PFSK-1 (cell line): ENCODE measurements around the gene TM4SF20. TPM values are rescaled to one million over a fixed set of nuclear protein-coding genes. Genes with fewer than 3 reads are reported as not detected.

Experiments
- FOXP2 ChIP-seq: optimal IDR thresholded peaks from 2 replicates; pipeline ENCODE3; 2011; ENCODE audit warnings: borderline replicate concordance, control low read depth, inconsistent platforms; ENCODE audit not compliant: insufficient read depth; ENCODE audit errors: extremely low read length, extremely low read depth
- POLR2AphosphoS5 ChIP-seq: IDR thresholded peaks from 2 replicates; pipeline ENCODE4 v1.6.1; 2012; ENCODE audit warnings: low read depth, mild to moderate bottlenecking, control low read depth, low read length, moderate library complexity
- REST ChIP-seq, 2 experiments: IDR thresholded peaks; 2 replicates each; pipeline versions ENCODE4 v1.6.1 to v1.8.0; 2011 to 2012; ENCODE audit warnings: low read depth in 2 of 2, low read length in 2 of 2, control low read depth in 1 of 2, inconsistent platforms in 1 of 2, mild to moderate bottlenecking in 1 of 2, moderate library complexity in 1 of 2; ENCODE audit not compliant: insufficient read depth in 1 of 2
- SIN3A ChIP-seq: IDR thresholded peaks from 2 replicates; pipeline ENCODE4 v1.6.1; 2012; ENCODE audit warnings: mild to moderate bottlenecking, low read length, moderate library complexity, borderline replicate concordance; ENCODE audit not compliant: insufficient read depth
- TAF1 ChIP-seq: IDR thresholded peaks from 2 replicates; pipeline ENCODE4 v1.6.1; 2012; ENCODE audit warnings: low read length, control low read depth, borderline replicate concordance; ENCODE audit not compliant: insufficient read depth
- polyA plus RNA-seq: library from polyadenylated mRNA; unstranded; fragments of >200 nt; gene quantifications from one replicate; pipeline ENCODE4 v1.2.1, GENCODE V29; 2012; ENCODE audit warnings: low read depth, missing spikeins; ENCODE audit not compliant: insufficient read length

The TM4SF20 gene
- not detected for polyA plus RNA-seq

GRCh38 chr2:227379095-227379494 is at the start of gene TM4SF20:
TSS of gene TM4SF20 (minus strand) at chr2:227379306. CDS start at chr2:227379268, 38 bp downstream.
- TF ChIP-seq FOXP2 (no peak), REST (IDR thresholded peaks at IDR 0.05; ENCODE audit: insufficient read depth in 1 of 2, low read depth in 2 of 2, low read length in 2 of 2) (no peak), POLR2AphosphoS5 (no peak), SIN3A (no peak)

GRCh38 chr2:227428731-227429285 is 49.7 kb upstream of the TM4SF20 start:
- TF ChIP-seq REST (IDR thresholded peaks at IDR 0.05; ENCODE audit: insufficient read depth in 1 of 2, low read depth in 2 of 2, low read length in 2 of 2) (no peak), POLR2AphosphoS5 (no peak), FOXP2 (no peak), TAF1 (no peak), SIN3A (no peak)

- TF ChIP-seq REST (IDR thresholded peaks at IDR 0.05; ENCODE audit: insufficient read depth in 1 of 2, low read depth in 2 of 2, low read length in 2 of 2), result no peak
- no peak for TF ChIP-seq TAF1
- TF ChIP-seq POLR2AphosphoS5, result no peak
Measured at GRCh38 chr2:227423656-227424499, 44.8 kb upstream of the TM4SF20 start.

GRCh38 chr2:227420087-227421052 is 41.3 kb upstream of the TM4SF20 start:
- no peak for TF ChIP-seq FOXP2
- TF ChIP-seq SIN3A, result no peak
- TF ChIP-seq TAF1, result no peak
- TF ChIP-seq POLR2AphosphoS5, result no peak
- no peak for TF ChIP-seq REST (IDR thresholded peaks at IDR 0.05; ENCODE audit: insufficient read depth in 1 of 2, low read depth in 2 of 2, low read length in 2 of 2)
